ENCODE results near the gene NELFB. TPM values are rescaled to one million over a fixed set of nuclear protein-coding genes. Genes with fewer than 3 reads are reported as not detected.

Gene NELFB
- total RNA-seq: 10 to 100 TPM; 61.6 to 70.3 TPM
- long read RNA-seq, transcript NELFB-201 (13 exons, 2,698 nt): major isoform, 71 of 111 reads
- long read RNA-seq, partial matches to known transcripts: 30 of 111 reads
- long read RNA-seq, other reads (novel, unspliced or antisense): 10 of 111 reads

DNA sequence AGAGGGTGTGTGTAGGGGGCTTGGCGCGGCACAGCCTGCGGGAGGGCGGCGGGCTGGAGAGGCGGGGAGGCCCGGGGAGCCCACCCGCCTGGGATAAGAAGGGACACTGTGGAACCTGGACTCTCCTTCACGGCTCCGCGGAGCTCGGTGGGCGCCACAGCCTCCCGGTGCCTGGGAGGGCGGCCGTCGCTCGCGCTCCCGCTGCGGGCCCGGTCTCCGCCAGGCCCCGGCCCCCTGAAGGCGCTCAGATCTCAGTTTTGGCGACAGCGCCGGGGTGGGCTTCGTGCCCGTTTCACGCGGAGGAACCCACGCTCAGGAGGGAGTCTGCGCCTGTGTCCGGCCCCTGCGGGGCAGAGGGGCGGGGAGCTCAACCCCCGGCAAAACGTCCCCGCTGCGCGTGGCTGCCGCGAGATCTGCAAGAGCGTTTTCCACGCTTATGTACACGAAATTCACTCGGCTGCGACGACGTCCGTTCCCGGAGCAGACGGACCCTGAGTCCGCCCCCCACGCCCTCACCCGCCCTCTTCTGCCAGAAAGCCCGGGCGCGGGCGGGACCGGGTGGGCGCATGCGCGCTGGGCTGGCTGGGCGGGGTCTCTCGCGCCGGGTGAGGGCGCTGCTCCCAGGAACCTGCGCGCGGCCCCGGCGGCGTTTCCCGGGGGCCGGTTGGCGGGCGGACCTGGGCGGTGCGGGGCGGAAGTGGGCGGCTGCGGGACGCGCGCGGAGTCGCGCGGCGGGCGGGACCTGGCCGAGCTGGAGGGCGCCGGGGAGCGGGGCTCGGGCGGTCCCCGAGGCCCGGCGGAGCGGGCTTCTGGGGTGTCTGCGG lies at the start of gene NELFB:
Gene NELFB, plus strand, starts transcription at position 704 of the 824 bp plus-strand sequence.
- peak; percentile 84 for ATAC-seq
- DNase-seq: peak; percentile 90 to 96

GRCh38 chr9:137206602-137207001 lies 48.5 kb upstream of the NELFB start:
- intact Hi-C loops (cut with DNase I, micrococcal nuclease): no loop called here
- ATAC-seq: no peak
- no peak for DNase-seq

More for the DNA sequence above, at the start of gene NELFB:
- intact Hi-C loops (cut with DNase I, micrococcal nuclease): no loop called here

DNA sequence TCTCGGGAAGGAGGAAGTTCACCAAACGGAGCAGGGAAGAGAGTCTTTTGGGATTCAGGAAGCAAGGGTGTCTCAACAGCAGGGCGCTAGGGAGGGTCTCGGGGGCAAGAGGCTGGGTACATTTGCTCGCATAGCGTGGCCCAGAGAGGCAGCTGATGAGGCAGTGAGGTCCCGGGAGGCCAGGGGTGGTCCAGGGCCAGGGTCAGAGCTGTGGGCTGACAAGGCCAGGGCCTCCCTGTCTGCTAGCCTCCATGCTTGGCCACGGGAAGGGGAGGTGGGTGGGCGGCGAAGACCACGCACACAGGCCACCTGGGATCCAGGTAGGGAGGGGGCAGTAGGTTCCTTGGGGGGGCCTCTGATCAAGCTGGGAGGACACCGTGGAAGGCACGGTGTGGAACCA lies 43.6 kb upstream of the NELFB start:
- no peak for ATAC-seq
- DNase-seq: no peak
- intact Hi-C loops (cut with DNase I, micrococcal nuclease): no loop called here

- intact Hi-C loops (cut with DNase I, micrococcal nuclease): no loop called here
- no peak for ATAC-seq
- peak in 1 of 2 donors; percentile 6 for DNase-seq
Observed at GRCh38 chr9:137212520-137212919, 42.6 kb upstream of the NELFB start.

- intact Hi-C loops (cut with DNase I, micrococcal nuclease): no loop called here
- DNase-seq (peak in 1 of 2 donors; percentile 23), ATAC-seq (no peak)
Observed at GRCh38 chr9:137213160-137214060, 41.7 kb upstream of the NELFB start.

- intact Hi-C loops (cut with DNase I, micrococcal nuclease): no loop called here
- DNase-seq (no peak), ATAC-seq (no peak)
Observed at GRCh38 chr9:137214620-137215019, 40.5 kb upstream of the NELFB start.

DNA sequence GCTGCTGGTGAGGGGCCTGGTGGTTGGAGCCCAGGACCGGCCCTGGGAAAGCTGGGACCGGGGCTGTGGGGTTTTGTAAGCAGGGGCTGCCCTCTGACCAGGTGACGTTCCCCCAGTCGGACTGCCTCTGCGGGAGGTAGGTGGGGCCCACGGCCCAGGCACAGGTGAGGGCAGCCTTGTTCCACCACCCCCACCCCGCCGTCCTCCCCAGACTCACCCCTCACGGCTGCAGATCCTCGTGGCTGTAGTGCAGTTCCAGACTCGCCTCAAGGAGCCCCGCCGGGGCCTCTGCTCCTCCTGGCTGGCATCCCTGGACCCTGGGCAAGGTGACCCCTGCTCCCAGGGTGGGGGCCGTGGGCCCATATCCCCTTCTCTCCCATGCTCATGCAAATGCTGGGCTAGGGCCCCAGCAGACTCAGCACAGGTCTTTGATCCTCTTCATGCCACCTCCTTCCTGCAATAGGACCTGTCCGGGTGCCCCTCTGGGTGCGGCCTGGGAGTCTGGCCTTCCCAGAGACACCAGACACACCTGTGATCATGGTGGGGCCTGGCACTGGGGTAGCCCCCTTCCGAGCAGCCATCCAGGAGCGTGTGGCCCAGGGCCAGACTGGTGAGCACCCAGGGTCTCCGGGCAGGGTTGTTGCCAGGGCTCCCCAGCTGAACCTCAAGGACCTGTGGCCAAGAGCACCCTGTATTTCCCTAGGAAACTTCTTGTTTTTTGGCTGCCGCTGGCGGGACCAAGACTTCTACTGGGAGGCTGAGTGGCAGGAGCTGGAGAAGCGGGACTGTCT lies 39.7 kb upstream of the NELFB start:
- intact Hi-C loops (cut with DNase I, micrococcal nuclease): no loop called here
- ATAC-seq: no peak
- no peak for DNase-seq

- intact Hi-C loops (cut with DNase I, micrococcal nuclease): no loop called here
- ATAC-seq (no peak), DNase-seq (peak in 1 of 2 donors; percentile 8)
Observed at GRCh38 chr9:137216188-137216965, 38.8 kb upstream of the NELFB start.

DNA sequence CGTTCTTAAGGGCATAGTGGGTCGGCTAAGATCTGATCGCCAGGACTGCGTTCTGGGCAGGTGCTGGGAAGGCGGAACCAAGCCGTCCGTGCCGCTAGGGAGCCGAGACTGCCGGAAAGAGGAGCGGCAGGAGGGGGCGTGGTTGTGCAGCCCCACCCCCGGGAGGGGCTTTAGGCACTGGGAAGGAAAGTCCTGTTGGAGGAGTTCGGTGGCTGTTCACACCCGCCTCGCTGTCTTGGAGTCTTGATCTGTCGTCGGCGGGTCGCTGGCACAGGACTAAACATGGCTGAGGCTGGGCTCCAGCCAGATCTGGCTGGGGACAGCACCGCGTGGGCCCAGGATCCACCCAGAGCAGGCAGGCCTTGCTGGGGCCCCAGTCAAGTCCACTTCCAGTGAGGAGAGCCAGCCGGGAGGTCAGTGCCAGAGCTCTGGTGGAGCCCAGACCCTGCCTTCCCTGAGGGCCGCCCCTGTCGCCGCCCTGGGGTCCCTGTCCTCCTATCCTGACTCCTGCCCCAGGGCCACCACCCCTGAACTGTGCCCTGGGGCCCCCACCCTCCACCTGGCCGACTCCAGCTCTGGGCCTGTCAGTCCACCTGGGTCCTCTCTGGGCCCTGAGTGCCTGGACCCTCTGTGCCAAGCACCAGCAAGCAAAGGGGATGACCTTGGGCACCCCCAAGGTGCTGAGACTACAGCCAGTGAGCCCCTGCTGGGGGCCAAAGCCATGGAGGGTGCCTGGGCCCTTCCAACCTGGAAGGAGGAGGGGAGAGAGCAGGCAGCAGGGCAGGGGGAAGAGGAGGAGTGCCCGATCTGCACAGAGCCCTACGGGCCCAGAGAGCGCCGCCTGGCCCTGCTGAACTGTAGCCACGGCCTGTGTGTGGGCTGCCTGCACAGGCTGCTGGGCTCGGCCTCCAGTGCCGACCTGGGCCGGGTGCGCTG lies 37.6 kb upstream of the NELFB start:
- ATAC-seq (peak; percentile 80), DNase-seq (peak; percentile 92)
- intact Hi-C loops (cut with DNase I, micrococcal nuclease): no loop called here

DNA sequence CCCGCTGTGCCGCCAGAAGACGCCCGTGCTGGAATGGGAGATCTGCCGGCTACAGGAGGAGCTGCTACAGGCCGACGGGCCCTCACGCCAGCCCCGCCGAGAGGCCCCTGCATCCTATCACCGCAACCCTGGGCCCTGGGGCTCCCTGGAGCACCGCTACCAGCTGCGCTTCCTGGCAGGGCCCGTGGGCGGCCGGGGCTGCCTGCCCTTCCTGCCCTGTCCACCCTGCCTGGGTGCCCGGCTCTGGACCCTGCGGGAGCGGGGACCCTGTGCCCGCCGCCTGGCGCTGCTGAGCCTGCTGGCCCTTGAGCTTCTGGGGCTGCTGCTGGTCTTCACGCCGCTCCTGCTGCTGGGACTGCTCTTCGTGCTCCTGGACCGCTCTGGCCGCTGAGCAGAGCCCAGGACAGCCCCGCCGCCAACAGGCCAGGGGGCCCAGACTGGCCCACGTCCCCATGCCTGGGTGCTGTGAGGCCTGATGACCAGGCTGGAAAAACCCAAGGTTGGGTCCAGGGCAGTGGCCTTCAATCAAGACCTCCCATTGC lies 36.8 kb upstream of the NELFB start:
- peak in 1 of 2 donors; percentile 7 for DNase-seq
- no peak for ATAC-seq
- intact Hi-C loops (cut with DNase I, micrococcal nuclease): no loop called here

DNA sequence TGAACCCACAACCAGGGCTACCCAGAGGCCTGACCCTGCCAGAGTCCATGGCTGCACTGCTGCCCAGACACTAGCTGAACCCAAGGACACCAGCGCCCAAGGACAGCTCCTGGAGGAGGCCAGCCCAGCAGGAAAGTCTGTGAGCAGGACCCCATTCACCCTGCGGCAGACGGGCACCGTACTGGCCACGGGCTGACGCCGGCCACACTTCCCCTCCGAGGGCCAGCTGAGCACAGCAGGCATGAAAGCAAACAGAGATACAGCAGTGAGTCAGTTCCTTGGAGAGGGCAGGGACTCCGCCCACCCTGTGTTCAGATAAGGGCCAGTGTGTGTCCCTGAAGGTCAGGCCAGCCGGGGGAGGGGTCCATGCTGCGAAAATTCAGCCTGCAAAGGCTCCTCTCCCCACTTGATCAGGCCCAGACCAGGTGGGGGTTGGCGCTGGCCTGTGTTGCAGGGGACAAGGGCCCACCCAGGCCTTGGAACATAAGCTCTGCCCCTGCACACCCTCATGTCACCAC lies 36.3 kb upstream of the NELFB start:
- peak; percentile 38 for ATAC-seq
- intact Hi-C loops (cut with DNase I, micrococcal nuclease): no loop called here
- DNase-seq: peak; percentile 68 to 76

- intact Hi-C loops (cut with DNase I, micrococcal nuclease): loop anchor here in 1 of 2 donors (10.0 kb wide), 1 partner anchor 45 kb away; the partner anchor contains the start of genes LRRC26 and TMEM210
- ATAC-seq: no peak
- no peak for DNase-seq
Observed at GRCh38 chr9:137219757-137220316, 35.3 kb upstream of the NELFB start.

DNA sequence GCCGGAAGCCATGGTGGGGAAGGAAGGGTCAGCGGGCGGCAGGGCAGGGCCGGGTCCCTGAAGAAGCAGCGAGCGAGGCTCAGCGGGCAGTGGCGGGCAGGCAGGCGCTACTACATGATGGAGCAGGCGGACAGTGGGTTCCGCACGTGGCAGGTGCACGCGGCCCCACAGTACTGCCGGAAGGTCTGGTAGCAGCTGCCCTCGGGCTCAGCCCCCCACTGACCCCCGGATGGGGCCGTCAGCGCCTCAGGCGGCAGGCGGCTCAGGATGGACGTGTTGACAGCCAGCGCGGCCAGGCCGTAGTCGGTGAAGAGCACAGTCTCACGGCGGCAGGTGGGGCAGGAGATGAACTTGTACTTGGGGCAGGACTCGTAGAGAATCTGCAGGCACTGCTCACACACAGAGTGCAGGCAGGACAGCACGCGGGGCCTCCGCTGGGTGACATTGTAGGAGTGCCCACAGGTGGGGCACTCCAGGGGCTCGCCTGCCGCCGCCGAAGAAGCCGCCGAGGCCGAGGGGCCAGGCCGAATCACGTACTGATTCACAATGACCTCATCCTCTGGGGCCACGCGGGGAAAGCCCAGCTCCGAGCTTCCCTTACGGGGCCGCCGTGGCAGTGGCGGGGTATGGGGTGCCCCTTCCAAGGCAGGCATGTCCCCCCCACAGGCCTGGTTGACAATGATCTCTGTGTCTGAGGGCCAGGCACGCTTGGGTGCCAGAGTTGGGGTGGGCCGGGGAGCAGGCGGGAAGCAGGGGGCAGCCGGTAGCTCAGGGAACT lies 34.6 kb upstream of the NELFB start:
- intact Hi-C loops (cut with DNase I, micrococcal nuclease): loop anchor here in 1 of 2 donors (10.0 kb wide), 1 partner anchor 46 kb away; the partner anchor contains the start of genes LRRC26 and TMEM210
- no peak for ATAC-seq

GRCh38 chr9:137221095-137221505 lies 34.0 kb upstream of the NELFB start:
- intact Hi-C loops (cut with DNase I, micrococcal nuclease): loop anchor here in 1 of 2 donors (10.0 kb wide), 1 partner anchor 46 kb away; the partner anchor contains the start of genes LRRC26 and TMEM210
- no peak for ATAC-seq

More for the DNA sequence above, 34.6 kb upstream of the NELFB start:
- DNase-seq: no peak

More at GRCh38 chr9:137221095-137221505, 34.0 kb upstream of the NELFB start:
- DNase-seq: no peak

Measured in left colon (tissue), 2 donors.